Stimulated activated CD4-positive, alpha-beta T cell treated with anti-CD3 and anti-CD28 coated beads, Interleukin-1b, Interleukin-23, amount 100 ng/mL, for 24 hours (primary cell): Measurements from ENCODE around the gene ZNF276.
"Not testable (repeated sequence)": the region's sequence is repeated elsewhere in the genome, so short reads cannot be mapped to it uniquely, and the experiment has no call there.

Experiments used
- DNase-seq, 4 experiments: peaks; one replicate each; pipeline ENCODE4 v3.0.0-alpha.2; 2020; ENCODE audit warnings: low read depth in 4 of 4, low spot score in 1 of 4

The ZNF276 gene

GRCh38 chr16:89720813-89721545 lies at the start of gene ZNF276, which contains the start of gene VPS9D1:
ZNF276 (plus strand) TSS chr16:89721537; CDS start chr16:89721641, 104 bp downstream.
VPS9D1 (minus strand) TSS chr16:89720898; CDS start chr16:89720861, 37 bp downstream.
- DNase-seq = peak; percentile 71 to 85 (median 80)

- not testable (repeated sequence) for DNase-seq
Measured at GRCh38 chr16:89671565-89671964, 49.8 kb upstream of the ZNF276 start.

- DNase-seq = no peak
Measured at GRCh38 chr16:89672177-89672941, 49.0 kb upstream of the ZNF276 start.

GRCh38 chr16:89678258-89678657 lies 43.1 kb upstream of the ZNF276 start:
- DNase-seq = no peak

- no peak for DNase-seq
Measured at GRCh38 chr16:89685916-89686315, 35.4 kb upstream of the ZNF276 start.

- peak; percentile 53 to 84 (median 80) for DNase-seq
Measured at GRCh38 chr16:89686520-89687091, 34.7 kb upstream of the ZNF276 start, which contains the start of gene CDK10. CDK10 (plus strand) TSS chr16:89686689; CDS start chr16:89686711, 22 bp downstream.

GRCh38 chr16:89687092-89687940 lies 34.0 kb upstream of the ZNF276 start:
- no peak for DNase-seq

GRCh38 chr16:89688395-89688794 lies 32.9 kb upstream of the ZNF276 start:
- no peak for DNase-seq

- DNase-seq = no peak
Measured at GRCh38 chr16:89689142-89689541, 32.2 kb upstream of the ZNF276 start.

- DNase-seq = not testable (repeated sequence)
Measured at GRCh38 chr16:89689621-89690020, 31.7 kb upstream of the ZNF276 start.

GRCh38 chr16:89690392-89690901 lies 30.9 kb upstream of the ZNF276 start:
- no peak for DNase-seq

GRCh38 chr16:89691231-89691985 lies 29.9 kb upstream of the ZNF276 start:
- no peak for DNase-seq

GRCh38 chr16:89691986-89692569 lies 29.3 kb upstream of the ZNF276 start:
- DNase-seq = no peak

GRCh38 chr16:89693289-89693731 lies 28.0 kb upstream of the ZNF276 start:
- no peak for DNase-seq

- no peak for DNase-seq
Measured at GRCh38 chr16:89693931-89694783, 27.2 kb upstream of the ZNF276 start.

GRCh38 chr16:89694784-89695085 lies 26.6 kb upstream of the ZNF276 start:
- not testable (repeated sequence) for DNase-seq

GRCh38 chr16:89695086-89695874 lies 26.1 kb upstream of the ZNF276 start:
- DNase-seq = no peak
